GM12875 (cell line): ENCODE results near the gene PLAAT3.
"Not testable (repeated sequence)": the region's sequence is repeated elsewhere in the genome, so short reads cannot be mapped to it uniquely, and the experiment has no call there.

ENCODE experiments used
- H3K4me3 ChIP-seq: one replicate; pipeline ENCODE4 v1.5.1; 2011; ENCODE audit warnings: low read depth, low read length, control low read depth
- CTCF ChIP-seq: IDR thresholded peaks from 2 replicates; pipeline ENCODE4 v1.5.1; 2011; ENCODE audit warnings: low read depth, mild to moderate bottlenecking, control low read depth, inconsistent platforms, low read length, moderate library complexity, borderline replicate concordance; ENCODE audit not compliant: insufficient read depth

The PLAAT3 gene

GRCh38 chr11:63614136-63614671 is at the start of gene PLAAT3:
TSS of gene PLAAT3 (minus strand) at chr11:63614433. CDS start at chr11:63614014, 419 bp downstream.
- TF ChIP-seq CTCF, result no peak
- peak within 1 kb of the TSS; percentile 49 for H3K4me3 ChIP-seq

- TF ChIP-seq CTCF, result no peak
- no peak overlapping the region for H3K4me3 ChIP-seq
These were observed 49.6 kb upstream of the PLAAT3 start for GRCh38 chr11:63663809-63664208.

GRCh38 chr11:63660972-63661371 is 46.7 kb upstream of the PLAAT3 start:
- TF ChIP-seq CTCF, result no peak
- no peak overlapping the region for H3K4me3 ChIP-seq

- no peak for TF ChIP-seq CTCF
- no peak overlapping the region for H3K4me3 ChIP-seq
These were observed 38.4 kb upstream of the PLAAT3 start for GRCh38 chr11:63652671-63653070.

- no peak for TF ChIP-seq CTCF
- no peak overlapping the region for H3K4me3 ChIP-seq
These were observed 29.0 kb upstream of the PLAAT3 start for GRCh38 chr11:63643205-63643604.

GRCh38 chr11:63641727-63642126 is 27.5 kb upstream of the PLAAT3 start:
- TF ChIP-seq CTCF, result no peak
- H3K4me3 ChIP-seq, result no peak overlapping the region

- 0 out of 2 replicates have a peak, but pooled peaks have one; percentile 5 for TF ChIP-seq CTCF
- no peak overlapping the region for H3K4me3 ChIP-seq
These were observed 25.1 kb upstream of the PLAAT3 start for GRCh38 chr11:63639199-63639832.

GRCh38 chr11:63638436-63638835 is 24.2 kb upstream of the PLAAT3 start:
- H3K4me3 ChIP-seq, result not testable (repeated sequence)
